Erythroblast (primary cell): ENCODE measurements around the gene CLCN3.

Experiments used
- GATA1 ChIP-seq: IDR thresholded peaks from 2 replicates; pipeline ENCODE4 v1.6.1; 2011; ENCODE audit warnings: low read depth, mild to moderate bottlenecking, control low read depth, low read length, moderate library complexity
- POLR2A ChIP-seq: IDR thresholded peaks from 2 replicates; pipeline ENCODE4 v1.6.1; 2011; ENCODE audit warnings: mild to moderate bottlenecking, low read length

- TF ChIP-seq POLR2A (no peak), GATA1 (no peak)
Observed at GRCh38 chr4:169604903-169605331, 15.5 kb upstream of the CLCN3 start.
